Measurements from ENCODE around the gene PM20D1. TPM values are rescaled to one million over a fixed set of nuclear protein-coding genes. Genes with fewer than 3 reads are reported as not detected.
"Not testable (repeated sequence)": the region's sequence is repeated elsewhere in the genome, so short reads cannot be mapped to it uniquely, and the experiment has no call there.

PM20D1 gene
- total RNA-seq, 1 experiment from 2014 or later, result not detected

DNA sequence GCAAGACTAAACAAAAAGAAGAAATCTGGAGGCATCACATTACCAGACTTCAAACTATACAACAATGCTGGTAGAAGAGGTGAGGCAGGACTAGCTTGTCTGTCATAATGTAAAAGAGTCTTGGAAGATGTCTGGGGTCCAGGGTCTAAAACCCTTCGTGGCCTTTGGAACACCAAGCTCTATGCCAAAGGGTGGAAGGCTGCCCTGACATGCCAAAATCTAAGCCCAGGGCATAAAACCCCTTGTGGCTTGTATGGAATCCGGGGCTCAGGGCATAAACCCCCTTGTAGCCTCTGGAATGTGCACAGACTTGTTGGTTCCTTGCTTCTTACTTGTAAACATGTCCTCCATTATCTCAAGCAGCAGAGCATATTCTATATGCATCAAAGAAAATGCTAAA is 7.6 kb upstream of the PM20D1 start:
- H3K9me3 ChIP-seq, H3K4me3 ChIP-seq, DNase-seq, H3K27me3 ChIP-seq, H3K36me3 ChIP-seq: not testable (repeated sequence)

- DNase-seq, result no peak
- Histone ChIP-seq H3K4me3 (no peak overlapping the region), H3K36me3 (no peaks in the 10 kb centered on the region), H3K9me3 (peaks cover 8% of the 10 kb centered on the region), H3K27me3 (no peaks in the 10 kb centered on the region)
Observed at GRCh38 chr1:205856433-205856832, 6.5 kb upstream of the PM20D1 start.

DNA sequence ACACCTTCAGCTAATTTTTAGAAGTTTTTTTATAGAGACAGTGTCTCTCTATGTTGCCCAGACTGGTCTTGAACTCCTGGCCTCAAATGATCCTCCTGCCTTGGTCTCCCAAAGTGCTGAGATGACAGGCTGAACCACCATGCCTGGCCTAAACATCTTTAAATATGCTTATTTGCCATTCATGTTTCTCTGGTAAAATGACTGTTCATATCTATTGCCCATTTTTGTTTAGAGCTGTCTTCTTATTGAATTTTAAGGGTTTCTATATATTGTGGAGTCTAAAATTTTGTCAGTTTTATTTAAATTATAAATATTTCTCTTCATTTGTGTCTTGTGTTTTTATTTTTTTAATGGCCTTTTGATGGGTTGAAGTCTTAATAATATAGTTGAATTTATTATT is 3.0 kb upstream of the PM20D1 start:
- DNase-seq, result no peak
- Histone ChIP-seq H3K36me3 (peaks cover 6% of the 10 kb centered on the region; the same call in 1 of the 2 replicates), H3K9me3 (peaks cover 8% of the 10 kb centered on the region), H3K4me3 (no peak overlapping the region), H3K27me3 (no peaks in the 10 kb centered on the region)

GRCh38 chr1:205851993-205852392 is 2.1 kb upstream of the PM20D1 start:
- peaks cover 6% of the 10 kb centered on the region; the same call in 1 of the 2 replicates for H3K36me3 ChIP-seq
- no peak for DNase-seq
- peaks cover 8% of the 10 kb centered on the region for H3K9me3 ChIP-seq
- no peaks in the 10 kb centered on the region for H3K27me3 ChIP-seq
- H3K4me3 ChIP-seq, result no peak overlapping the region

DNA sequence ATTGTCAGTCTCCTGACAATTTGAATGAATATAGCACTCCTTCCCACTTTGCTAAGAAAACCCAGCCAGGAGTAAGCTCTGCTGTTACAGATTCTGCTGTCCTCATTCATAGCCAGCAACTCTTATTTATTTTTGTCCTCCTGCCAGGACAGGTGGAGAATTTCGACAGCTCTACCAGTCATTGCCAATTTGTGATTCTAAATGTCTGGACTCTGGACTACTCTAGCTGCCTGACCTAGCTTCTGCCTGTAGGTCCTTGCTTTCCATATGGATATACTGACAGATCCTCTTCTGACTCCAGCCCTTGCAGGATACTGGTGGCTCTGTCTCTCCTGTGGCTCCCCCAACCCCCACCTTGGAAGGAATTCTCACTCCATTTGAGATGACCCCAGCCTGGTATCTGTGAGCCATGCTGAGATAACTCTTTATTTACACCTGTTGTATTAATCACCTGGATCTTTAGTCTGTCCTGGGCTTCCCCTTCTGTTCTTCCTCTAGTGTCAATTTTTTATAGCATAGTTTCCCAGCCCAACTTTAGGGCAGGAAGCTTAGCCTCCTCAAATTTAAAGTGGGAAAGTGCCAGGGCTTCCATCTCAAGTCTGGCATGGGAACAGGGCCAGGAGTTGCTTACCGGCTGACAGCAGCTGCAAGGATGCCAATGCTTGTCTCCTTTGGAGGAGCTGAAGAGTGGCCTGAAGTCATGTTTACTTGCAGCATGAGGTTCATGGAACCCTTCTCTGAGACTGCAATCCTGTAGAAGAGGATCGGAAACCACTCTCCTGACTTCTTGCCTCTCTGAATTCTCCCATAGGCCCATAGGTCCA is 6.7 kb downstream of the PM20D1 start:
- no peaks in the 10 kb centered on the region for H3K27me3 ChIP-seq
- no peaks in the 10 kb centered on the region for H3K9me3 ChIP-seq
- H3K4me3 ChIP-seq, result no peak overlapping the region
- peak; percentile 41 for DNase-seq
- H3K36me3 ChIP-seq, result no peaks in the 10 kb centered on the region

GRCh38 chr1:205842229-205842628 is 7.7 kb downstream of the PM20D1 start:
- DNase-seq, result no peak
- no peaks in the 10 kb centered on the region for H3K9me3 ChIP-seq
- no peaks in the 10 kb centered on the region for H3K36me3 ChIP-seq
- no peaks in the 10 kb centered on the region for H3K27me3 ChIP-seq
- H3K4me3 ChIP-seq, result no peak overlapping the region

- Histone ChIP-seq H3K27me3 (no peaks in the 10 kb centered on the region), H3K36me3 (no peaks in the 10 kb centered on the region), H3K9me3 (no peaks in the 10 kb centered on the region), H3K4me3 (no peak overlapping the region)
- no peak for DNase-seq
Observed at GRCh38 chr1:205840146-205840923, 9.6 kb downstream of the PM20D1 start.

GRCh38 chr1:205837382-205837970 is 12.5 kb downstream of the PM20D1 start:
- no peaks in the 10 kb centered on the region for H3K36me3 ChIP-seq
- no peaks in the 10 kb centered on the region for H3K27me3 ChIP-seq
- no peak overlapping the region for H3K4me3 ChIP-seq
- DNase-seq, result no peak
- no peaks in the 10 kb centered on the region; the same call in 1 of the 2 replicates for H3K9me3 ChIP-seq

GRCh38 chr1:205834751-205835150 is 15.2 kb downstream of the PM20D1 start:
- Histone ChIP-seq H3K36me3 (no peaks in the 10 kb centered on the region), H3K27me3 (no peaks in the 10 kb centered on the region), H3K4me3 (no peak overlapping the region), H3K9me3 (no peaks in the 10 kb centered on the region; the same call in 1 of the 2 replicates)
- no peak for DNase-seq

DNA sequence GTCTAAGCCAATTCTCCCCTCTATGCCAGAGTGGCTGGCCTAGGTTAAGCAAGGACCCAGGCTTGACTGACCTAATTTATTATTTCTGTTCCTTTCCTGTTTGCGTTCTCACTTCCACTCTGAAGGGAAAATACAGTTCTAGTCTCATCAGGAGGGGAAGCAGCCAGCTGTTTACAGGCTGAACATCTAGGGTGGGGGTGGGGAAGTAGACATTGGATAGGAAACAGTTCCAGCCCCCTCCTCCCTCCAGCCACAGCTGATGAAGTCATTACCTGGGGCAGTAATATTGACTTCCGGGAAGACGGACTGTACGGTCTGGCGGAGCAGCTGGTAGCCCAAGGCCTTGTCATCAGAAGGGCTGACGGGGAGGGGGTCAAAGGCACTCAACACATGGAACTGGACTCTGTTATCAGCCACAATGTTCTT is 17.6 kb downstream of the PM20D1 start:
- Histone ChIP-seq H3K9me3 (no peaks in the 10 kb centered on the region; the same call in 1 of the 2 replicates), H3K27me3 (no peaks in the 10 kb centered on the region), H3K4me3 (no peak overlapping the region), H3K36me3 (no peaks in the 10 kb centered on the region)
- DNase-seq, result no peak

- peaks cover 7% of the 10 kb centered on the region for H3K9me3 ChIP-seq
- no peaks in the 10 kb centered on the region for H3K36me3 ChIP-seq
- DNase-seq, result no peak
- H3K4me3 ChIP-seq, result no peak overlapping the region
- H3K27me3 ChIP-seq, result no peaks in the 10 kb centered on the region
Observed at GRCh38 chr1:205827623-205828022, 22.3 kb downstream of the PM20D1 start.

- Histone ChIP-seq H3K27me3 (no peaks in the 10 kb centered on the region), H3K36me3 (no peaks in the 10 kb centered on the region), H3K9me3 (peaks cover 9% of the 10 kb centered on the region), H3K4me3 (no peak overlapping the region)
- DNase-seq, result no peak
Observed at GRCh38 chr1:205826995-205827394, 22.9 kb downstream of the PM20D1 start.

- no peaks in the 10 kb centered on the region for H3K36me3 ChIP-seq
- DNase-seq, result no peak
- no peaks in the 10 kb centered on the region for H3K27me3 ChIP-seq
- H3K9me3 ChIP-seq, result peaks cover 9% of the 10 kb centered on the region
- H3K4me3 ChIP-seq, result no peak overlapping the region
Observed at GRCh38 chr1:205826016-205826806, 23.7 kb downstream of the PM20D1 start.

DNA sequence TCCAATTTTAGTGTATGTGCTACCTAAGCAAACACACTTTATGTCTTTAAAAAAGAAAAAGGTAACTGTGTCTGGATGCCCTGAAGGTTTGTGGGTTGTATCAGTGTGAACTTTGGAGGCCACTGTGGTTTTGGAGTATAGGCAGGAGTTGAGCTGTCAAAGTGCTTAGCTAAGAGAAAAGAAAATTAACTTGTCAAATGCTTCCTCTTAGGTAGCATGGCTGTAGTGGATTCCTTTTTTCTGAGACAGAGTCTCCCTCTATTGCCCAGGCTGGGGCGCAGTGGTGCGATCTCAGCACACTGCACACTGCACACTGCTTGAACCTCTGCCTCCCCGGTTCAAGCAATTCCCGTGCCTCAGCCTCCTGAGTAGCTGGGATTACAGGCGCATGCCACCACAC is 25.8 kb downstream of the PM20D1 start:
- Histone ChIP-seq H3K4me3 (no peak overlapping the region), H3K27me3 (no peaks in the 10 kb centered on the region), H3K9me3 (peaks cover 9% of the 10 kb centered on the region), H3K36me3 (no peaks in the 10 kb centered on the region)
- no peak for DNase-seq

DNA sequence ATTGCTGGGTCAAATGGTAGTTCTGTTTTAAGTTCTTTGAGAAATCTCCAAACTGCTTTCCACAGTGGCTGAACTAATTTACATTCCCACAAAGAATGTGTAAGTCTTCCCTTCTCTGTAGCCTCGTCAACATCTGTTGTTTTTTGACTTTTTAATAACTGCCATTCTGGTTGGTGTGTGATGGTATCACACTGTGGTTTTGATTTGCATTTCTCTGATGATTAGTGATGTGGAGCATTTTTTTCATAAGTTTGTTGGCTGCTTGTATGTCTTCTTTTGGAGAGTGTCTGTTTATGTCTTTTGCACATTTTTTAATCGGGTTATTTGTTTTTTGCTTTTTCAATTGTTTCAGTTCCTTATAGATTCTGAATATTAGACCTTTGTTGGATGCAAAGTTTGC is 26.7 kb downstream of the PM20D1 start:
- H3K36me3 ChIP-seq, H3K9me3 ChIP-seq, H3K4me3 ChIP-seq, DNase-seq, H3K27me3 ChIP-seq: not testable (repeated sequence)

GRCh38 chr1:205822397-205822796 is 27.5 kb downstream of the PM20D1 start:
- H3K4me3 ChIP-seq, result no peak overlapping the region
- no peaks in the 10 kb centered on the region for H3K36me3 ChIP-seq
- no peak for DNase-seq
- no peaks in the 10 kb centered on the region for H3K27me3 ChIP-seq
- H3K9me3 ChIP-seq, result peaks cover 9% of the 10 kb centered on the region

GRCh38 chr1:205817988-205818387 is 31.9 kb downstream of the PM20D1 start:
- Histone ChIP-seq H3K4me3 (no peak overlapping the region), H3K27me3 (no peaks in the 10 kb centered on the region), H3K36me3 (no peaks in the 10 kb centered on the region), H3K9me3 (peaks cover 2% of the 10 kb centered on the region)
- DNase-seq, result no peak

All from MG63 (cell line).